ENCODE results near the gene PCSK9. TPM values are rescaled to one million over a fixed set of nuclear protein-coding genes. Genes with fewer than 3 reads are reported as not detected.
A peak's percentile ranks its signal among the peaks of the same experiment; 100 is the strongest.

Gene PCSK9
- total and polyA plus RNA-seq, 3 experiments from 2014 or later: not detected

GRCh38 chr1:55034476-55035133 is 4.7 kb upstream of the PCSK9 start:
- H3K4me1 Mint-ChIP-seq: peaks cover 0 to 7% (median 0%) of the 10 kb centered on the region in 3 donors
- no peaks in the 10 kb centered on the region for H3K4me1 ChIP-seq (ENCODE audit: insufficient read depth, low read length)
- H3K4me3 ChIP-seq (ENCODE audit: low read length): no peak overlapping the region
- H3K36me3 Mint-ChIP-seq: no peaks in the 10 kb centered on the region
- H3K36me3 ChIP-seq (ENCODE audit: insufficient read depth, low read length): no peaks in the 10 kb centered on the region
- H3K27ac ChIP-seq (ENCODE audit: low read depth, low read length): no peak overlapping the region
- ChIA-PET POLR2A (no interaction called here), CTCF (interaction anchor here (1.5 kb wide), 1 partner anchor 13 kb away, joined by 6 read pairs; no protein-coding TSS in a partner anchor)
- H3K27me3 Mint-ChIP-seq: peaks cover 30 to 57% of the 10 kb centered on the region in 2 donors
- peaks cover 3% of the 10 kb centered on the region for H3K27me3 ChIP-seq (ENCODE audit: insufficient read depth, low read length, poor library complexity, severe bottlenecking)
- no peak overlapping the region for H3K4me3 Mint-ChIP-seq
- H3K9me3 ChIP-seq (ENCODE audit: low read length): no peaks in the 10 kb centered on the region
- DNase-seq: no peak
- H3K9me3 Mint-ChIP-seq: no peaks in the 10 kb centered on the region
- no peak overlapping the region for H3K27ac Mint-ChIP-seq

DNA sequence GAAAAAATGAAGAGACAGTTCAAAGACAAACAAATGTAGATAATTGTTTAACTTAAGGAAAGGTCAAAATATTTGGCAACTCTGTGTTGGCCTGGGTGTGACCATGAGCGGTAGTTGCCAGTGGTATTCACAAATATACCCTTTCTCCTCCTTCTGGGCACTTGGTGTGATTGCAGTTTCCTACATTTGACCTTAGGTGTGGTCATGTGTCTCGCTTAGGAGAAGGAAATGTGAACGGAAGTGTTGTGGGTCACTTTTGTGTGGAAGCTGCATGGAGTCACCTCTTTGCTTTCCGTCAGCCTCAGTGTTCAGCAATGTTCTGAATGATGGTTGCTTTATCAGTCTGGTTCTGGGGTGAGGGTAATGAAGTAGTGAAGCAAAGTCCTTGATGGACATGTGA is 3.4 kb upstream of the PCSK9 start:
- DNase-seq: no peak
- H3K36me3 ChIP-seq (ENCODE audit: insufficient read depth, low read length): no peaks in the 10 kb centered on the region
- Mint-ChIP-seq H3K27ac (no peak overlapping the region), H3K27me3 (peaks cover 40 to 67% of the 10 kb centered on the region in 2 donors), H3K4me1 (peaks cover 0 to 11% (median 0%) of the 10 kb centered on the region in 3 donors), H3K9me3 (no peaks in the 10 kb centered on the region), H3K4me3 (no peak overlapping the region), H3K36me3 (no peaks in the 10 kb centered on the region)
- H3K4me1 ChIP-seq (ENCODE audit: insufficient read depth, low read length): no peaks in the 10 kb centered on the region
- no peak overlapping the region for H3K4me3 ChIP-seq (ENCODE audit: low read length)
- H3K27me3 ChIP-seq (ENCODE audit: insufficient read depth, low read length, poor library complexity, severe bottlenecking): peaks cover 3% of the 10 kb centered on the region
- no peaks in the 10 kb centered on the region for H3K9me3 ChIP-seq (ENCODE audit: low read length)
- POLR2A ChIA-PET: no interaction called here
- H3K27ac ChIP-seq (ENCODE audit: low read depth, low read length): no peak overlapping the region
- CTCF ChIA-PET: no interaction called here

DNA sequence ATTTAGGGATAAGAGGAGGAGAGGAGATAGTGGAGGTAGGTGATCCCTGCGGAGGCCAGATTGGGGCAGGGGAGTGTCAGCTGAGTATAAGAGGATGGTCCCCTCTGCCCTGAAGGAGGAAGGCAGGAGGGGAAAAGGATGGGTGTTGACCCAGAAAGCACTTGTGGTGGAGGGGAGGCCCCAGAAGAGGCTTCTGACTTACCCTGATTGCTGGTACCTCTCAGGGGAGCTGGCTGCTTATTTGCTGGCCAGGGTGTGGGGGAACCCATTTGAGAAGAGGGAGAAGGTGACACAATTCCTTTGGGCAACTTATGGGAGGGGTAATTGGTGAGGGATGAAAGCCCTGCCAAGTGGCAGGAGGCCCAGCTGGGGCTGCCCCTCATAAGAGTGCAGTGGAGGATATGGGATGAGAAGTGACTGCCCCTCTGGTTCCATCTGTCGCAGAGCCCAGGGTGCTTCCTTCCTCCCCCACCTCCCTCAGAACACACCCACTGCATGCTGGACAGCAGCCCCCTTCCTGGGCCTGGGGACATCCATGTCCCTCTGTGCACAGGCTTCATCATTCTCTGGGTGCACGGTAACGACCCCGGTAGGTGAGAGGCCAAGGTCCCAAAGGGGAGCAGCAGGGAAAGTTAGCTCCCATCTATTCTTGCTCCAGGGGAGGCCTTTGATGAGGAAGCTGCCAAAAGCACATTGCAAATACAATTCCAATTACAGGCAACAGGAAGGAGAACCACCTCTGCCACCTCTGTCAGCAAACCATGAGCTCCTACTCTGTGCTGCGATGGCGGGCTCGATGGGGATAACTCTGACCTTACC is 1.4 kb upstream of the PCSK9 start:
- peaks cover 49 to 77% of the 10 kb centered on the region in 2 donors for H3K27me3 Mint-ChIP-seq
- Histone ChIP-seq H3K4me3 (ENCODE audit: low read length) (no peak overlapping the region), H3K27ac (ENCODE audit: low read depth, low read length) (no peak overlapping the region), H3K9me3 (ENCODE audit: low read length) (no peaks in the 10 kb centered on the region), H3K4me1 (ENCODE audit: insufficient read depth, low read length) (no peaks in the 10 kb centered on the region), H3K36me3 (ENCODE audit: insufficient read depth, low read length) (no peaks in the 10 kb centered on the region), H3K27me3 (ENCODE audit: insufficient read depth, low read length, poor library complexity, severe bottlenecking) (peaks cover 3% of the 10 kb centered on the region)
- no peaks in the 10 kb centered on the region for H3K36me3 Mint-ChIP-seq
- no peak for DNase-seq
- no peak overlapping the region for H3K27ac Mint-ChIP-seq
- no peak overlapping the region for H3K4me3 Mint-ChIP-seq
- ChIA-PET CTCF (no interaction called here), POLR2A (no interaction called here)
- no peaks in the 10 kb centered on the region for H3K9me3 Mint-ChIP-seq
- peaks cover 0 to 11% (median 0%) of the 10 kb centered on the region in 3 donors for H3K4me1 Mint-ChIP-seq

- Histone ChIP-seq H3K9me3 (ENCODE audit: low read length) (no peaks in the 10 kb centered on the region), H3K4me1 (ENCODE audit: insufficient read depth, low read length) (no peaks in the 10 kb centered on the region), H3K36me3 (ENCODE audit: insufficient read depth, low read length) (no peaks in the 10 kb centered on the region), H3K4me3 (ENCODE audit: low read length) (no peak overlapping the region), H3K27ac (ENCODE audit: low read depth, low read length) (no peak overlapping the region), H3K27me3 (ENCODE audit: insufficient read depth, low read length, poor library complexity, severe bottlenecking) (peaks cover 3% of the 10 kb centered on the region)
- Mint-ChIP-seq H3K36me3 (no peaks in the 10 kb centered on the region), H3K27me3 (peaks cover 49 to 72% of the 10 kb centered on the region in 2 donors), H3K9me3 (no peaks in the 10 kb centered on the region), H3K27ac (no peak overlapping the region), H3K4me1 (peaks cover 0 to 11% (median 0%) of the 10 kb centered on the region in 3 donors), H3K4me3 (no peak overlapping the region)
- no peak for DNase-seq
- ChIA-PET POLR2A (no interaction called here), CTCF (no interaction called here)
Measured at GRCh38 chr1:55038552-55038838, 853 bp upstream of the PCSK9 start.

- ChIA-PET POLR2A (no interaction called here), CTCF (no interaction called here)
- H3K36me3 Mint-ChIP-seq: no peaks in the 10 kb centered on the region
- no peaks in the 10 kb centered on the region for H3K4me1 ChIP-seq (ENCODE audit: insufficient read depth, low read length)
- H3K9me3 ChIP-seq (ENCODE audit: low read length): no peaks in the 10 kb centered on the region
- peaks cover 3% of the 10 kb centered on the region for H3K27me3 ChIP-seq (ENCODE audit: insufficient read depth, low read length, poor library complexity, severe bottlenecking)
- H3K27ac ChIP-seq (ENCODE audit: low read depth, low read length): no peak overlapping the region
- H3K4me3 Mint-ChIP-seq: no peak overlapping the region
- H3K4me1 Mint-ChIP-seq: peaks cover 0 to 11% (median 0%) of the 10 kb centered on the region in 3 donors
- no peak for DNase-seq
- no peaks in the 10 kb centered on the region for H3K36me3 ChIP-seq (ENCODE audit: insufficient read depth, low read length)
- no peak overlapping the region for H3K4me3 ChIP-seq (ENCODE audit: low read length)
- no peaks in the 10 kb centered on the region for H3K9me3 Mint-ChIP-seq
- no peak overlapping the region for H3K27ac Mint-ChIP-seq
- H3K27me3 Mint-ChIP-seq: peaks cover 49 to 68% of the 10 kb centered on the region in 2 donors
Measured at GRCh38 chr1:55038974-55039341, 390 bp upstream of the PCSK9 start.

DNA sequence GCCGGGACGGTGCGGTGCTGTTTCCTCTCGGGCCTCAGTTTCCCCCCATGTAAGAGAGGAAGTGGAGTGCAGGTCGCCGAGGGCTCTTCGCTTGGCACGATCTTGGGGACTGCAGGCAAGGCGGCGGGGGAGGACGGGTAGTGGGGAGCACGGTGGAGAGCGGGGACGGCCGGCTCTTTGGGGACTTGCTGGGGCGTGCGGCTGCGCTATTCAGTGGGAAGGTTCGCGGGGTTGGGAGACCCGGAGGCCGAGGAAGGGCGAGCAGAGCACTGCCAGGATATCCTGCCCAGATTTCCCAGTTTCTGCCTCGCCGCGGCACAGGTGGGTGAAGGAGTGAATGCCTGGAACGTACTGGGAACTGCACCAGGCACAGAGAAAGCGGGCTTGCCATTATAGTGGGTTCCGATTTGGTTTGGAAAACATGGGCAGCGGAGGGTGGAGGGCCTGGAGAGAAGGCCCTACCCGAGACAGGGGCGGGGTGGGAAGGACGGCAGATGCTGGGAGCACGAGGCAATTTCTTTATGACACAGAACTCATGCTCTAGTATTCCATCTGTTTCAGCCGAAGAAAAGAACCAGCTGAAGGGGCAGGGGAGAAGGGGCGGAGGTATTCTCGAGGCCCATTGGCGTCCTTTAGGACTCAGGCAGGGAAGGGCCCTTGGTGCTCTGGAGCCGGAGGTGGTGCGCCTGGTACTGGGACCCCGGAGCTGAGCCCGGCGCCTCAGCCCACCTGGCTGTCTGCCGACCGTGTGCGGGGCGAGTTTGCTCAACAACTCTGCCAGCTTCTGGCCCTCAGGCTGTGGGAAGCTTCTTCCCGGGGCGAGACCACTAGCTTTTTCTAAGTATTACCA is 960 bp downstream of the PCSK9 start:
- Histone ChIP-seq H3K27me3 (ENCODE audit: insufficient read depth, low read length, poor library complexity, severe bottlenecking) (peaks cover 3% of the 10 kb centered on the region), H3K9me3 (ENCODE audit: low read length) (no peaks in the 10 kb centered on the region), H3K4me1 (ENCODE audit: insufficient read depth, low read length) (no peaks in the 10 kb centered on the region), H3K4me3 (ENCODE audit: low read length) (no peak overlapping the region), H3K36me3 (ENCODE audit: insufficient read depth, low read length) (no peaks in the 10 kb centered on the region), H3K27ac (ENCODE audit: low read depth, low read length) (peak overlapping the region; percentile 24)
- Mint-ChIP-seq H3K9me3 (no peaks in the 10 kb centered on the region), H3K4me1 (peaks cover 0 to 11% (median 0%) of the 10 kb centered on the region in 3 donors), H3K27ac (no peak overlapping the region), H3K36me3 (no peaks in the 10 kb centered on the region), H3K4me3 (no peak overlapping the region), H3K27me3 (peaks cover 46 to 56% of the 10 kb centered on the region in 2 donors)
- DNase-seq: no peak
- POLR2A ChIA-PET: no interaction called here
- CTCF ChIA-PET: interaction anchor here (1.0 kb wide), 1 partner anchor 9 kb away, joined by 3 read pairs; no protein-coding TSS in a partner anchor

GRCh38 chr1:55040933-55041494 is 1.7 kb downstream of the PCSK9 start:
- no peak for DNase-seq
- ChIA-PET POLR2A (no interaction called here), CTCF (interaction anchor here (1.0 kb wide), 1 partner anchor 8 kb away, joined by 3 read pairs; no protein-coding TSS in a partner anchor)
- H3K9me3 ChIP-seq (ENCODE audit: low read length): no peaks in the 10 kb centered on the region
- H3K27me3 ChIP-seq (ENCODE audit: insufficient read depth, low read length, poor library complexity, severe bottlenecking): peaks cover 3% of the 10 kb centered on the region
- Mint-ChIP-seq H3K27ac (no peak overlapping the region), H3K27me3 (peaks cover 43 to 50% of the 10 kb centered on the region in 2 donors), H3K4me3 (no peak overlapping the region), H3K4me1 (peaks cover 0 to 11% (median 0%) of the 10 kb centered on the region in 3 donors), H3K9me3 (no peaks in the 10 kb centered on the region), H3K36me3 (no peaks in the 10 kb centered on the region)
- H3K4me3 ChIP-seq (ENCODE audit: low read length): no peak overlapping the region
- no peaks in the 10 kb centered on the region for H3K36me3 ChIP-seq (ENCODE audit: insufficient read depth, low read length)
- H3K27ac ChIP-seq (ENCODE audit: low read depth, low read length): no peak overlapping the region
- no peaks in the 10 kb centered on the region for H3K4me1 ChIP-seq (ENCODE audit: insufficient read depth, low read length)

Measured in CD8-positive, alpha-beta memory T cell (primary cell).